PC-9 (cell line): ENCODE measurements around the gene EDAR. TPM values are rescaled to one million over a fixed set of nuclear protein-coding genes. Genes with fewer than 3 reads are reported as not detected.

Source experiments
- BruUV-seq: library from RNA; stranded (reverse); fragments of 400-500 nt; replicated peaks from 2 replicates; lab custom pipeline; 2021; lab: Mats Ljungman, UMichigan
- CTCF ChIA-PET: fragments of 300-600 bp; sonication (Branson Sonifier 250); formaldehyde crosslinking; loops from one replicate; lab custom pipeline; 2022; ENCODE audit warnings: antibody characterized with exemption; lab: Charles Lee
- POLR2A ChIA-PET: fragments of 300-600 bp; sonication (Branson Sonifier 250); formaldehyde crosslinking; loops from one replicate; lab custom pipeline; 2022; ENCODE audit warnings: antibody characterized with exemption; ENCODE audit not compliant: unreplicated experiment; lab: Charles Lee
- DNase-seq, 2 experiments: peaks; one replicate each; pipeline versions ENCODE4 v3.0.0 to v3.0.0-alpha.2; 2015 to 2022; ENCODE audit warnings: mixed read lengths in 1 of 2
- H2AFZ ChIP-seq: fragments of 200-600 bp; sonication (generic); 2 replicates; pipeline ENCODE4 v1.8.1; 2017; ENCODE audit warnings: antibody characterized with exemption
- H3F3A ChIP-seq: fragments of 200-600 bp; sonication (generic); 2 replicates; pipeline ENCODE4 v1.8.1; 2017; ENCODE audit warnings: antibody characterized with exemption, mild to moderate bottlenecking, low read depth; ENCODE audit not compliant: insufficient read depth
- H3K27ac ChIP-seq: fragments of 200-600 bp; sonication (generic); 2 replicates; pipeline ENCODE4 v1.6.1; 2016; ENCODE audit warnings: mixed run types
- H3K27me3 ChIP-seq: fragments of 200-600 bp; sonication (generic); 2 replicates; pipeline ENCODE4 v1.6.1; 2016; ENCODE audit warnings: low read depth, mixed run types; ENCODE audit not compliant: insufficient read depth
- H3K36me3 ChIP-seq: fragments of 200-600 bp; sonication (generic); 2 replicates; pipeline ENCODE4 v1.6.1; 2016; ENCODE audit warnings: low read depth, mixed run types
- H3K4me1 ChIP-seq: fragments of 200-600 bp; sonication (generic); replicated peaks from 2 replicates; pipeline ENCODE4 v1.6.1; 2016; ENCODE audit warnings: mixed run types; ENCODE audit not compliant: insufficient read depth
- H3K4me2 ChIP-seq: fragments of 200-600 bp; sonication (generic); 2 replicates; pipeline ENCODE4 v1.6.1; 2017; ENCODE audit warnings: mixed run types
- H3K4me3 ChIP-seq: fragments of 200-600 bp; sonication (generic); 2 replicates; pipeline ENCODE4 v1.6.1; 2016; ENCODE audit warnings: mixed run types
- H3K79me2 ChIP-seq: fragments of 200-600 bp; sonication (generic); 2 replicates; pipeline ENCODE4 v1.6.1; 2017; ENCODE audit warnings: low read depth, mixed run types
- H3K9me2 ChIP-seq: fragments of 200-600 bp; sonication (generic); 2 replicates; pipeline ENCODE4 v1.8.1; 2017; ENCODE audit warnings: mild to moderate bottlenecking; ENCODE audit not compliant: insufficient read depth
- H3K9me3 ChIP-seq: fragments of 200-600 bp; sonication (generic); 2 replicates; pipeline ENCODE4 v1.8.1; 2016; ENCODE audit warnings: low read depth; ENCODE audit not compliant: insufficient read depth
- H4K20me1 ChIP-seq: fragments of 200-600 bp; sonication (generic); 2 replicates; pipeline ENCODE4 v1.8.1; 2017; ENCODE audit not compliant: insufficient read depth
- CTCF ChIP-seq: fragments of 200-600 bp; sonication (generic); conservative IDR thresholded peaks from 2 replicates; pipeline ENCODE4 v1.6.1; 2017; ENCODE audit warnings: mixed run types, antibody characterized with exemption, mild to moderate bottlenecking, moderate library complexity
- EZH2 ChIP-seq: fragments of 200-600 bp; sonication (generic); IDR thresholded peaks from 2 replicates; pipeline ENCODE4 v1.8.0; 2017; ENCODE audit warnings: antibody characterized with exemption, low read depth
- intact Hi-C: fragments of 100-400 bp; cut with micrococcal nuclease; formaldehyde crosslinking; loops from one replicate; pipeline ENCODE4 v1.10.0; 2022; ENCODE audit not compliant: unreplicated experiment
- total RNA-seq: library from RNA; stranded (reverse); gene quantifications from 2 replicates; pipeline ENCODE4 v1.2.3, GENCODE V29; 2021

The EDAR gene
- total RNA-seq, 1 experiment from 2014 or later: not detected

GRCh38 chr2:108893277-108893676, 95.7 kb downstream of the EDAR start:
- no peaks in the 10 kb centered on the region for H3K27me3 ChIP-seq
- H2AFZ ChIP-seq: no peak overlapping the region
- 0 out of 2 replicates have a peak, but pooled peaks cover 4% of the 10 kb centered on the region for H3K36me3 ChIP-seq
- H3K79me2 ChIP-seq: no peaks in the 10 kb centered on the region
- CTCF ChIA-PET: no interaction called here
- no peaks in the 10 kb centered on the region for H4K20me1 ChIP-seq
- no peaks in the 10 kb centered on the region for H3F3A ChIP-seq
- intact Hi-C loops: no loop called here
- H3K9me3 ChIP-seq: peaks cover 10% of the 10 kb centered on the region; the same call in 1 of the 2 replicates
- H3K4me2 ChIP-seq: no peak overlapping the region
- H3K27ac ChIP-seq: no peak overlapping the region
- TF ChIP-seq EZH2: no peak
- TF ChIP-seq CTCF: no peak
- POLR2A ChIA-PET: no interaction called here
- BruUV-seq: no TSS peak
- H3K9me2 ChIP-seq: no peaks in the 10 kb centered on the region
- H3K4me3 ChIP-seq: no peak overlapping the region
- peaks cover 5% of the 10 kb centered on the region; the same call in 1 of the 2 replicates for H3K4me1 ChIP-seq
- no peak for DNase-seq

GRCh38 chr2:108889907-108890306, 99.1 kb downstream of the EDAR start:
- Histone ChIP-seq H3K9me3 (peaks cover 12% of the 10 kb centered on the region; the same call in 1 of the 2 replicates), H3K9me2 (no peaks in the 10 kb centered on the region), H3K4me3 (no peak overlapping the region), H3K4me2 (no peak overlapping the region), H4K20me1 (no peaks in the 10 kb centered on the region), H3K79me2 (no peaks in the 10 kb centered on the region), H2AFZ (no peak overlapping the region), H3F3A (no peaks in the 10 kb centered on the region), H3K36me3 (0 out of 2 replicates have a peak, but pooled peaks cover 4% of the 10 kb centered on the region), H3K4me1 (peaks cover 5% of the 10 kb centered on the region; the same call in 1 of the 2 replicates), H3K27me3 (no peaks in the 10 kb centered on the region), H3K27ac (no peak overlapping the region)
- DNase-seq: no peak
- POLR2A ChIA-PET: no interaction called here
- no TSS peak for BruUV-seq
- intact Hi-C loops: no loop called here
- TF ChIP-seq CTCF (no peak), EZH2 (no peak)
- CTCF ChIA-PET: no interaction called here

- Histone ChIP-seq H3K27ac (no peak overlapping the region), H4K20me1 (no peaks in the 10 kb centered on the region), H3K4me3 (no peak overlapping the region), H3K27me3 (no peaks in the 10 kb centered on the region), H3K36me3 (0 out of 2 replicates have a peak, but pooled peaks cover 2% of the 10 kb centered on the region), H3K4me1 (no peaks in the 10 kb centered on the region), H3K9me3 (0 out of 2 replicates have a peak, but pooled peaks cover 7% of the 10 kb centered on the region), H3K4me2 (no peak overlapping the region), H3K9me2 (no peaks in the 10 kb centered on the region), H3K79me2 (no peaks in the 10 kb centered on the region), H3F3A (no peaks in the 10 kb centered on the region), H2AFZ (no peak overlapping the region)
- TF ChIP-seq EZH2 (no peak), CTCF (no peak)
- BruUV-seq: no TSS peak
- no peak for DNase-seq
- ChIA-PET CTCF (interaction anchor here (0.6 kb wide), 1 partner anchor 143 kb away, joined by 7 read pairs; no protein-coding TSS in a partner anchor), POLR2A (no interaction called here)
- intact Hi-C loops: no loop called here
Observed at GRCh38 chr2:108884619-108885018, 104.4 kb downstream of the EDAR start.
